ENCODE results near the gene GLG1.
"Not testable (repeated sequence)": the region's sequence is repeated elsewhere in the genome, so short reads cannot be mapped to it uniquely, and the experiment has no call there.

GLG1 gene

GRCh38 chr16:74538801-74539200, 68.1 kb downstream of the GLG1 start:
- DNase-seq (ENCODE audit: low read depth, low spot score), result not testable (repeated sequence)

GRCh38 chr16:74537746-74538145, 69.2 kb downstream of the GLG1 start:
- not testable (repeated sequence) for DNase-seq (ENCODE audit: low read depth, low spot score)

GRCh38 chr16:74534650-74535049, 72.3 kb downstream of the GLG1 start:
- DNase-seq (ENCODE audit: low read depth, low spot score), result not testable (repeated sequence)

- no peak for DNase-seq (ENCODE audit: low read depth, low spot score)
Measured at GRCh38 chr16:74524926-74525325, 82.0 kb downstream of the GLG1 start.

GRCh38 chr16:74524117-74524516, 82.8 kb downstream of the GLG1 start:
- no peak for DNase-seq (ENCODE audit: low read depth, low spot score)

GRCh38 chr16:74523706-74524105, 83.2 kb downstream of the GLG1 start:
- not testable (repeated sequence) for DNase-seq (ENCODE audit: low read depth, low spot score)

- no peak for DNase-seq (ENCODE audit: low read depth, low spot score)
Measured at GRCh38 chr16:74522160-74522559, 84.8 kb downstream of the GLG1 start.

GRCh38 chr16:74521691-74522090, 85.2 kb downstream of the GLG1 start:
- DNase-seq (ENCODE audit: low read depth, low spot score), result no peak

- not testable (repeated sequence) for DNase-seq (ENCODE audit: low read depth, low spot score)
Measured at GRCh38 chr16:74518934-74519333, 88.0 kb downstream of the GLG1 start.

GRCh38 chr16:74511961-74512360, 95.0 kb downstream of the GLG1 start:
- DNase-seq (ENCODE audit: low read depth, low spot score), result no peak

GRCh38 chr16:74505011-74505410, 101.9 kb downstream of the GLG1 start:
- no peak for DNase-seq (ENCODE audit: low read depth, low spot score)

- no peak for DNase-seq (ENCODE audit: low read depth, low spot score)
Measured at GRCh38 chr16:74503412-74503811, 103.5 kb downstream of the GLG1 start.

GRCh38 chr16:74501484-74502478, 105.1 kb downstream of the GLG1 start:
- no peak for DNase-seq (ENCODE audit: low read depth, low spot score)

- no peak for DNase-seq (ENCODE audit: low read depth, low spot score)
Measured at GRCh38 chr16:74500907-74501306, 106.0 kb downstream of the GLG1 start.

- DNase-seq (ENCODE audit: low read depth, low spot score), result no peak
Measured at GRCh38 chr16:74499114-74499513, 107.8 kb downstream of the GLG1 start.

- DNase-seq (ENCODE audit: low read depth, low spot score), result no peak
Measured at GRCh38 chr16:74497761-74498160, 109.2 kb downstream of the GLG1 start.

GRCh38 chr16:74496054-74496453, 110.9 kb downstream of the GLG1 start:
- no peak for DNase-seq (ENCODE audit: low read depth, low spot score)

- DNase-seq (ENCODE audit: low read depth, low spot score), result no peak
Measured at GRCh38 chr16:74492976-74493375, 113.9 kb downstream of the GLG1 start.

GRCh38 chr16:74487634-74488495, 119.0 kb downstream of the GLG1 start:
- DNase-seq (ENCODE audit: low read depth, low spot score), result no peak

GRCh38 chr16:74485916-74486315, 121.0 kb downstream of the GLG1 start:
- no peak for DNase-seq (ENCODE audit: low read depth, low spot score)

GRCh38 chr16:74480150-74481029, 126.5 kb downstream of the GLG1 start:
- DNase-seq (ENCODE audit: low read depth, low spot score), result no peak
